ENCODE measurements around the gene SSNA1. TPM values are rescaled to one million over a fixed set of nuclear protein-coding genes. Genes with fewer than 3 reads are reported as not detected.
A peak's percentile ranks its signal among the peaks of the same experiment; 100 is the strongest.

SSNA1 gene
- total and polyA plus RNA-seq, 8 donors, result 28.1 to 154 (median 122) TPM

DNA sequence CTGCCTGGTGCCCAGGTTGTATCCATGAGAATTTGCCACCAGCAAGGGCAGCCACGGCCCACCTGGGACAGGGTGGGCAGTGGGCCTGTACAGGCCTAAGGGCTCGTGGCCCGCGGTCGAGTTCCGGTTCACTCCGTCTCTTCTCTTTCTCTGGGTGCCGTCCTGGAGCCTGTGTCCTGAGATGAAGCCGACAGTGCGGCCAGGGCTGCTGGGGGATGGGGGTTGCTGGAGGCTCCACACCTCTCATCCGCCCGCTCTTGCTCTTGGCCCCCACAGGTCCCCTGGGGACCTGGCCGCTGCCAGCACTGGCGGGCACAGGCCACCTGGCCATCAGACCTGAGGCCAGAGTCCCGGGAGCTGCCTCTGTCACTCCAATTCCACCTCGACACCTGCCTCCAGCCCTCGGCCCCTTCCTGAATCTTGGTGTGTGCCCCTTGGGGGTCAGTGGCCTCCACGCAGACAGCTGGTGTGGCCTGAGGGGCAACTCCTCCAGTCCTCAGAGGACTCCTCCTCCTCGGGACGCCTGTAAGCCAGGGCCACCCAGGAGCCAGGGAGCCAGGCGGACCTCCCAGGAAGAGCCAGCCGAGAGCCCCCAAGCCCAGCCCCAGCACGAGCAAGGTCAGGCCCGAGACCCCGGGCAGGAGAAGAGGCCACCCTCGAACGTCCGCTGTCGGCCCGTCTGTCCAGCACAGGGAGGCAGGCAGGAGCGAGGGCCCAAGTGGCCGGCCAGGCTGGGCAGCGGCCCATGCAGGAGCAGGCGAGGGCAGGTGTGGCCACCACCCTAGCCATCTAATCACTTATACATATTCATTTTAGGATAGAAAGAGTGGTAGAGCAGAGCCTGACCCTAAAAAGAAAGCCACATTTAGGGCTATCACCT is 23.9 kb upstream of the SSNA1 start:
- Histone ChIP-seq H3K4me3 (no peak overlapping the region), H3K36me3 (no peaks in the 10 kb centered on the region), H3K27me3 (peaks cover 45 to 100% (median 100%) of the 10 kb centered on the region in 3 donors), H3K4me1 (peaks cover 45 to 57% (median 57%) of the 10 kb centered on the region in 4 donors), H3K9me3 (no peaks in the 10 kb centered on the region), H3K27ac (no peak overlapping the region)
- TF ChIP-seq, protein P1, sequence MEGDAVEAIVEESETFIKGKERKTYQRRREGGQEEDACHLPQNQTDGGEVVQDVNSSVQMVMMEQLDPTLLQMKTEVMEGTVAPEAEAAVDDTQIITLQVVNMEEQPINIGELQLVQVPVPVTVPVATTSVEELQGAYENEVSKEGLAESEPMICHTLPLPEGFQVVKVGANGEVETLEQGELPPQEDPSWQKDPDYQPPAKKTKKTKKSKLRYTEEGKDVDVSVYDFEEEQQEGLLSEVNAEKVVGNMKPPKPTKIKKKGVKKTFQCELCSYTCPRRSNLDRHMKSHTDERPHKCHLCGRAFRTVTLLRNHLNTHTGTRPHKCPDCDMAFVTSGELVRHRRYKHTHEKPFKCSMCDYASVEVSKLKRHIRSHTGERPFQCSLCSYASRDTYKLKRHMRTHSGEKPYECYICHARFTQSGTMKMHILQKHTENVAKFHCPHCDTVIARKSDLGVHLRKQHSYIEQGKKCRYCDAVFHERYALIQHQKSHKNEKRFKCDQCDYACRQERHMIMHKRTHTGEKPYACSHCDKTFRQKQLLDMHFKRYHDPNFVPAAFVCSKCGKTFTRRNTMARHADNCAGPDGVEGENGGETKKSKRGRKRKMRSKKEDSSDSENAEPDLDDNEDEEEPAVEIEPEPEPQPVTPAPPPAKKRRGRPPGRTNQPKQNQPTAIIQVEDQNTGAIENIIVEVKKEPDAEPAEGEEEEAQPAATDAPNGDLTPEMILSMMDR (IDR thresholded peaks at IDR 0.05), result no peak
- TF ChIP-seq EP300 (IDR thresholded peaks at IDR 0.05) (no peak), POLR2AphosphoS5 (IDR thresholded peaks at IDR 0.05) (no peak), POLR2A (IDR thresholded peaks at IDR 0.05) (no peak)
- intact Hi-C loops (cut with DNase I; ENCODE audit: low total_unique reads), result no loop called here
- DNase-seq, result no peak
- 74 to 83% (median 80%) methylated on average over 18 to 34 of the region's 34 CpGs for WGBS, 5 donors

DNA sequence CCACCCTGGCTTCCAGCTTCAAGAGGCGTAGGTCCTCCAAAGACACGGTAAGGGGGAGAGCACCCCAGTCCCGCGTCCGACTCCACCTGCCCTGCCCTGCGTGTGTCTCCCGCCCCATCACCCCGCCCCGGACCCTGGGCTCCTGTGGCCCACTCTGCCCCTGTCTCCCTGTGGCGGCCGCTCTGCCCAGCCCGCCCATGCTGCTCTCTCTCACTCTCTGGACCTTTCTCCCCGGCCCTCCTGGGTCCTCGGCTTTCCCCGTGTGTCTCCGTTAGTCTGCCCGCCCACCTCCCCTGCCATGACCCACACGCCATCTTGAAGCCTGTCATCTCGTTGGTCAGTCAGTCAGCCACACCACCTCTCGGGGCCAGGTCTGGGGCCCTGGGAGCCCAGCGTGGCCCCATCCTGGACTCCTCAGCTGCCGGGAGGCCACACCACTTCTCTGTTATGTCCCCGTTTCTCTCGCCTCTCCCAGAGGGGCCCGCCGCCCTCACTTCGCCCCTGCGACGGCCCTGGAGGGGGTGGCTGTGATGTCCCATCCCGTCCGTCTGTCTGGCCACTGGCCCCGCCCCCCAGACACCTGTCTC is 23.1 kb upstream of the SSNA1 start:
- H3K4me3 ChIP-seq, result no peak overlapping the region
- TF ChIP-seq EP300 (IDR thresholded peaks at IDR 0.05) (no peak), POLR2AphosphoS5 (IDR thresholded peaks at IDR 0.05) (no peak), POLR2A (IDR thresholded peaks at IDR 0.05) (no peak)
- TF ChIP-seq, protein P1 (IDR thresholded peaks at IDR 0.05), result no peak
- WGBS, 5 donors, result 77 to 90% (median 87%) methylated on average over 30 to 32 of the region's 32 CpGs
- H3K9me3 ChIP-seq, result no peaks in the 10 kb centered on the region
- H3K27ac ChIP-seq, result no peak overlapping the region
- no peaks in the 10 kb centered on the region for H3K36me3 ChIP-seq
- peaks cover 52 to 65% (median 64%) of the 10 kb centered on the region in 4 donors for H3K4me1 ChIP-seq
- no peak for DNase-seq
- H3K27me3 ChIP-seq, result peaks cover 40 to 100% (median 100%) of the 10 kb centered on the region in 3 donors
- intact Hi-C loops (cut with DNase I; ENCODE audit: low total_unique reads), result no loop called here

DNA sequence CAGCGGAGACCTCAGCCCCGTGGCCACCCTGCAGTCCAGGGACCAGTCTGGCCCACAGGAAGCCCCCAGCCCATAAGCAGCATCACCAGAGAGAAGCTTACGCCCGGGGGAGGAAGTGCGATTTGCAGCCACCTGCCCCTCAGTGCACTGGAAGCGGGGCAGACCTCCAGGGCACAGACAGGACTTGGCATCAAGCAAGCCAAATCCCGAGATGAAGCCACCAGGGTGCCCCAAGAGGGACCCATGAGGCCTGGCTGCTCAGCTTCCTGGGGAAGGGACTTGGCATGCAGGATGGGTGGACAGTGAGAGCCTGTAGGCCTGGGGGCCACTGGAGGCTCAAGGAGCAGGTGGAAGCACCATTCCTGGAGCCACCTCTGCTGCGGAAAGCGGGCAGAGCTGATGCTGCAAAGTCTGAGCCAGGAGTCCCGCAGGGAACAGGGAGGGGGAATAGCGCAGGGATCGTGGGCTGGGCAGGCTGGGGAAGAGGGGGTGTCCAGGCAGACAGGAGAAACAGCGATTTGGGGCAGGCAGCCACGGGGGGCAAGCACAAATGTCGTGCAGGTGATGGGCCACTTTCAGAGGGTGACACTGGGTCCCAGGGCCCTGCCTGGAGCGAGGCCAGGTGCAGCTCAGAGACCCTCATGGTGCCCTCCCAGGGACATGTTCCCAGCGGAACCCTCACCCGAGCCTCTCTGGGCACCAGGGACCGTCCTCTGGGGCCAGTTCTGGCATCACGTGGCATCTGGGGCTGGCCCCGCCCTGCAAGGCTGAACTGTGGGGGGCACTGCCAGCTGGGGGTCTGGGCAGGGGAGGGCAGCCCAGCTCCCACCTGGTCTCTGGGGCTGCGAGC is 21.9 kb upstream of the SSNA1 start:
- Histone ChIP-seq H3K9me3 (no peaks in the 10 kb centered on the region), H3K27me3 (peaks cover 28 to 100% (median 98%) of the 10 kb centered on the region in 3 donors), H3K4me3 (no peak overlapping the region), H3K27ac (no peak overlapping the region), H3K4me1 (peaks cover 53 to 69% (median 59%) of the 10 kb centered on the region in 4 donors), H3K36me3 (no peaks in the 10 kb centered on the region)
- intact Hi-C loops (cut with DNase I; ENCODE audit: low total_unique reads), result no loop called here
- no peak for DNase-seq
- no peak for TF ChIP-seq POLR2AphosphoS5 (IDR thresholded peaks at IDR 0.05)
- TF ChIP-seq, protein P1 (IDR thresholded peaks at IDR 0.05), result no peak
- TF ChIP-seq POLR2A (IDR thresholded peaks at IDR 0.05), result no peak
- TF ChIP-seq EP300 (IDR thresholded peaks at IDR 0.05), result no peak
- WGBS, 5 donors, result 62 to 76% (median 71%) methylated on average over 21 to 22 of the region's 22 CpGs

DNA sequence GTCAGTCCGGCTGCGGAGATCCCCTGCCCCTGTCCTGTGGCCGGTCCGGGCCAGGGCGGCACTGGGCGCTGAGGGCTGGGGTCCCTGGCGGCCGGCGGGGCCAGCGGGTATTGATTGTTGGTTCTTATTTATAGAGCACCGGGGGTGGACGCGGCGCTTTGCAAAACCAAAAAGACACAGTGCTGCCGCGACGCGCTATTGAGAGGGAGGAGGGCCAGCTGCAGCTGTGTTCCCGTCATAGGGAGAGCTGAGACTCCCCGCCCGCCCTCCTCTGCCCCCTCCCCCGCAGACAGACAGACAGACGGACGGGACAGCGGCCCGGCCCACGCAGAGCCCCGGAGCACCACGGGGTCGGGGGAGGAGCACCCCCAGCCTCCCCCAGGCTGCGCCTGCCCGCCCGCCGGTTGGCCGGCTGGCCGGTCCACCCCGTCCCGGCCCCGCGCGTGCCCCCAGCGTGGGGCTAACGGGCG is 21.2 kb upstream of the SSNA1 start:
- WGBS, 5 donors, result 10 to 20% (median 16%) methylated on average over 6 to 44 of the region's 44 CpGs
- no peak overlapping the region for H3K27ac ChIP-seq
- no peaks in the 10 kb centered on the region for H3K36me3 ChIP-seq
- H3K4me3 ChIP-seq, result peak overlapping the region in 3 of 4 donors; percentile 42 to 56 (median 49)
- no peak for TF ChIP-seq EP300 (IDR thresholded peaks at IDR 0.05)
- no peak for TF ChIP-seq POLR2A (IDR thresholded peaks at IDR 0.05)
- TF ChIP-seq, protein P1 (IDR thresholded peaks at IDR 0.05), result no peak
- no peak for TF ChIP-seq POLR2AphosphoS5 (IDR thresholded peaks at IDR 0.05)
- no peak for DNase-seq
- H3K27me3 ChIP-seq, result peaks cover 28 to 100% (median 96%) of the 10 kb centered on the region in 3 donors
- intact Hi-C loops (cut with DNase I; ENCODE audit: low total_unique reads), result no loop called here
- H3K9me3 ChIP-seq, result no peaks in the 10 kb centered on the region
- peaks cover 51 to 69% (median 56%) of the 10 kb centered on the region in 4 donors for H3K4me1 ChIP-seq
